Left ventricle myocardium inferior (tissue), 1 donor: Measurements from ENCODE around the gene MEF2D. TPM values are rescaled to one million over a fixed set of nuclear protein-coding genes. Genes with fewer than 3 reads are reported as not detected.

Experiments used
- DNase-seq: peaks from one replicate; pipeline ENCODE4 v3.0.0-alpha.2; 2020
- H3K27ac ChIP-seq: fragments of 200-600 bp; replicated peaks from 2 replicates; pipeline ENCODE4 v1.8.0; 2021
- H3K27me3 ChIP-seq: fragments of 200-600 bp; 2 replicates; pipeline ENCODE4 v1.8.0; 2021; ENCODE audit warnings: low read depth
- H3K36me3 ChIP-seq: fragments of 200-600 bp; 2 replicates; pipeline ENCODE4 v1.8.0; 2021
- H3K4me1 ChIP-seq: fragments of 200-600 bp; 2 replicates; pipeline ENCODE4 v1.8.0; 2021
- H3K4me3 ChIP-seq: fragments of 200-600 bp; 2 replicates; pipeline ENCODE4 v1.8.0; 2021; ENCODE audit warnings: mild to moderate bottlenecking, moderate library complexity
- H3K9me3 ChIP-seq: fragments of 200-600 bp; replicated peaks from 2 replicates; pipeline ENCODE4 v1.8.0; 2021
- intact Hi-C: fragments of 100-400 bp; cut with micrococcal nuclease; formaldehyde crosslinking; loops from one replicate; pipeline ENCODE4 v1.11.0; 2022
- total RNA-seq: library from RNA; stranded (reverse); fragmentation: NEBNext Ultra II Directional; extraction: Animal tissue kit (Norgen Biotek cat#: 25700); gene quantifications from one replicate; pipeline ENCODE4 v1.2.1, GENCODE V29; 2021
- TF ChIP-seq, protein P1 (sequence below): fragments of 200-600 bp; IDR thresholded peaks from 2 replicates; pipeline ENCODE4 v1.8.0; 2021; ENCODE audit warnings: antibody characterized with exemption, mild to moderate bottlenecking, borderline replicate concordance
- donor health status: DM: no; HTN: yes; CAD: no; lungs with severe emphysema.

MEF2D gene
- total RNA-seq, 1 donor from 2014 or later = 96.8 TPM

DNA sequence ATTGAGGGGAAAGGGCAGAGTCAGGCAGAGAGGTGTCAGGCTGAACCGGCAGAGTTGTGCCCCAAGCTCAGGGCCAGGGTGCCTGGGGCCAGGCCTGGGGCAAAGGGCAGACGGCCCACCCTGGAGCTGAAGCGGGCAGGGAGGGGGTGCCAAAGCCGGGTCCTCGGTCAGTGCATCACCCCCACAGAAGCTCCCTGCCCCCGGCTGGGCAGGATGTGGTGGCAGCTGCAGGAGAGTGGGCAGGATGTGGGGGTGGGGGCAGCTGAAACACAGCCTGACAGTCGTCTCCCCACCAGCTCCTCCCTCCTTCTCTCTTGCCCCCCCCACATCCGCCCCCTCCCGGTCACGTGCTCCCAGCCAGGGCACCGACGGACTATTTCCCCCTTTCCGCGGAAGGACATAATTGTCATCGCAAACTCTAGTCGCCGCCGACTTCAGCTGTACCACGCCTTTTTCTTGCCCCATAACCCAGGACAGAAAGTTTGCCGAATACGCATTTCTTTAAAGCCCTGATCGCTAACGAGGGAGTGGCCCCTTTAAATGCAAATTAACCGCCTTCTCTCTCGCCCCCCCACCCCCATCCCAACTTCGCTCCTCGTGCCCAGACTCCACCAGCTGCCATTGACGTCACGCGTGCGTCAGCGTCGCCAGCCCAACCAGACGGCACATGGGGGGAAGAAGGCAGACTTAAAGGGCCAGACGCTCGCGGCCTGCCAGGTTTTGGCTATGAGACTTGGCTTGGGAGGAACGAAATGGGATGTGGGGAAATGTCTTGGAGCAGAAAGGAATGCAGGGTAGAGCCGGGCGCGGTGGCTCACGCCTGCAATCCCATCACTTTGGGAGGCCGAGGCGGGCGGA is 4.5 kb upstream of the MEF2D start:
- TF ChIP-seq, protein P1, sequence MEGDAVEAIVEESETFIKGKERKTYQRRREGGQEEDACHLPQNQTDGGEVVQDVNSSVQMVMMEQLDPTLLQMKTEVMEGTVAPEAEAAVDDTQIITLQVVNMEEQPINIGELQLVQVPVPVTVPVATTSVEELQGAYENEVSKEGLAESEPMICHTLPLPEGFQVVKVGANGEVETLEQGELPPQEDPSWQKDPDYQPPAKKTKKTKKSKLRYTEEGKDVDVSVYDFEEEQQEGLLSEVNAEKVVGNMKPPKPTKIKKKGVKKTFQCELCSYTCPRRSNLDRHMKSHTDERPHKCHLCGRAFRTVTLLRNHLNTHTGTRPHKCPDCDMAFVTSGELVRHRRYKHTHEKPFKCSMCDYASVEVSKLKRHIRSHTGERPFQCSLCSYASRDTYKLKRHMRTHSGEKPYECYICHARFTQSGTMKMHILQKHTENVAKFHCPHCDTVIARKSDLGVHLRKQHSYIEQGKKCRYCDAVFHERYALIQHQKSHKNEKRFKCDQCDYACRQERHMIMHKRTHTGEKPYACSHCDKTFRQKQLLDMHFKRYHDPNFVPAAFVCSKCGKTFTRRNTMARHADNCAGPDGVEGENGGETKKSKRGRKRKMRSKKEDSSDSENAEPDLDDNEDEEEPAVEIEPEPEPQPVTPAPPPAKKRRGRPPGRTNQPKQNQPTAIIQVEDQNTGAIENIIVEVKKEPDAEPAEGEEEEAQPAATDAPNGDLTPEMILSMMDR = no peak
- Histone ChIP-seq H3K27ac (peak overlapping the region; percentile 100), H3K27me3 (no peaks in the 10 kb centered on the region), H3K36me3 (no peaks in the 10 kb centered on the region), H3K4me1 (peaks cover 85% of the 10 kb centered on the region), H3K4me3 (peak overlapping the region; percentile 98), H3K9me3 (no peaks in the 10 kb centered on the region)
- peak; percentile 100 for DNase-seq
- intact Hi-C loops = loop anchor here (10.0 kb wide), 1 partner anchor 50 kb away; no protein-coding TSS in a partner anchor

DNA sequence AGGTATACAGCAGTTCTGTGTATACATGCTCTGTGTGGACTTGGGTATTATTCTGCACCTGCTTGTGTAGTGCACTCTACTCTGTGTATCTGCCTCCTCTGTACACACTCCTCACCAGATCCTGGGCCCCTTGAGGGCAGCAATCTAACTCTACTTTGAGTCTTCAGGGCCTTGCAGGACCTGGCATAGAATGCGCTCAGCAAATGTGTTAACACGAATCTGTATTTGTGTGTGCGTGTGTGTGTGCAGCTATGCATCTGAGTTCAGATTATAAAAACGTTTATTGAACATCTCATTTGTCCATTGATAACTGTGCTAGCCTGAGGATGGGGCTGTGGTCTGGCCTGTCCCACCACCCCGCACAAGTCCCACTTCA is 3.9 kb upstream of the MEF2D start:
- no peaks in the 10 kb centered on the region for H3K36me3 ChIP-seq
- peak overlapping the region; percentile 98 for H3K4me3 ChIP-seq
- no peaks in the 10 kb centered on the region for H3K9me3 ChIP-seq
- no peaks in the 10 kb centered on the region for H3K27me3 ChIP-seq
- H3K4me1 ChIP-seq = peaks cover 85% of the 10 kb centered on the region
- intact Hi-C loops = loop anchor here (10.0 kb wide), 1 partner anchor 50 kb away; no protein-coding TSS in a partner anchor
- peak overlapping the region; percentile 100 for H3K27ac ChIP-seq
- TF ChIP-seq, protein P1 = no peak
- DNase-seq = no peak

DNA sequence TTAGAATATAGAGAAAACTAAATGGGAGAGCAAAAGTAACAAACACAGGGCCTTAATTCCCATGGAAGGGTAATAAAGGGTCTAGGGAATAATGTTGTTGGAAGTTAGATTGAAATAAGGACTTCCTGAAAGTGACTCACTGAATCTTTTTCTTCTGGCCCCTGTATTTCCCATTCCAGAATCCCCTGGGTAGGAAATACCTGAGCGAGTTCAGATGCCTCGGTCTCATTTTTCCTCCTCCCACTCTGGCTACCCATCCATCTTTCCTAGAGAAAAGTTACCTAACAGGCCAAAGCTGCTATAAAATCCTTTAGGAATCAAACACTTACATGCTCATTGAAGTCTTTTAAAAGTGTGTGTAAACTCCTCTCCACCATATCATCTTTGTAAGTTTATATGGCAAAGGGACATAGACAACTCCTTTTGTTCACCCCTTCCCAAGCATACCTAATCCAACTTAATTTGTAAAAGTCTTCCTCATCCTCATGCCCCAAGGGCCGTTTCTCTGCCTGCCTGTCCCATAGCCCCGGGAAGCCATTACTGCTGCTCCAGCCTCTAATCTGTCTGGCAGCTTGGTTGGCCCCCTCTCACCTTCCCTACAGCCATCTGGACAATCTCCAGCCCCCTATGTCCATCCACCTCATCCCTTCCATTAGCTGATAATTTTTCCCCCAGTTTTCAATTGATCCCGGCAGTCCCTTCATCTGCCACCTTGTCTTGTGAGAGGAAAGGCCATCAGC is 3.3 kb upstream of the MEF2D start:
- intact Hi-C loops = loop anchor here (10.0 kb wide), 1 partner anchor 49 kb away; no protein-coding TSS in a partner anchor
- Histone ChIP-seq H3K4me1 (peaks cover 85% of the 10 kb centered on the region), H3K9me3 (no peaks in the 10 kb centered on the region), H3K27ac (peak overlapping the region; percentile 100), H3K27me3 (no peaks in the 10 kb centered on the region), H3K4me3 (peak overlapping the region; percentile 98), H3K36me3 (no peaks in the 10 kb centered on the region)
- no peak for DNase-seq
- TF ChIP-seq, protein P1 = no peak

GRCh38 chr1:156502894-156503697 is 2.5 kb upstream of the MEF2D start:
- peak overlapping the region; percentile 98 for H3K4me3 ChIP-seq
- H3K27me3 ChIP-seq = no peaks in the 10 kb centered on the region
- no peaks in the 10 kb centered on the region for H3K9me3 ChIP-seq
- intact Hi-C loops = loop anchor here (10.0 kb wide), 1 partner anchor 48 kb away; no protein-coding TSS in a partner anchor
- TF ChIP-seq, protein P1 = no peak
- DNase-seq = peak; percentile 84
- no peaks in the 10 kb centered on the region for H3K36me3 ChIP-seq
- peaks cover 85% of the 10 kb centered on the region for H3K4me1 ChIP-seq
- peak overlapping the region; percentile 100 for H3K27ac ChIP-seq

DNA sequence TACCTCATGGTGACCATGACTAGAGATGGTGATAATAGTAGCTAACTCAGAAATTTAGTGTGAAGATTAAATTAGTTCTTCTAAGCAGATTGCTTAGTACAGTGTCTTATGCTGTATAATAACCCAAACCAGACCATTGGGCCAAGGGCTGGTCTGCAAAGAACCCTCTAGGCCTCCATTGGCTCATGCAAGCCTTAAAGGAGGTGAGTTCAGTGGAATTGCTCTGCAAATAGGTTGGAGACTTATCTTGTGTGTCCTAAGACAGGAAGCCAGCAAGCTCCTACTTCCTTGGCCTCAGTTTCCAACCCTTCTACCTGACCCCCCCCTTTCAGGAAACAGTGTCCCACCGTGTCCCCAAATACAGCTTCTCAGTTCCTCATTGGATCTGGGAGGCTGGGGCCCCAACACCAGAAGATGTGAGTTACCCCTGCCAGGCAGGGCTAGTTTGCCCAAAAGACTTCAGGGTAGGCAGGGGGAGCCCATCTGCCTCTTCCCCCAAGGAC is 1.9 kb upstream of the MEF2D start:
- DNase-seq = no peak

More for the DNA sequence above, 1.9 kb upstream of the MEF2D start:
- H3K4me3 ChIP-seq = peak overlapping the region; percentile 98
- no peaks in the 10 kb centered on the region for H3K27me3 ChIP-seq
- H3K4me1 ChIP-seq = peaks cover 88% of the 10 kb centered on the region
- TF ChIP-seq, protein P1 = no peak
- no peaks in the 10 kb centered on the region for H3K36me3 ChIP-seq
- peak overlapping the region; percentile 100 for H3K27ac ChIP-seq
- no peaks in the 10 kb centered on the region for H3K9me3 ChIP-seq
- intact Hi-C loops = loop anchor here (10.0 kb wide), 1 partner anchor 48 kb away; no protein-coding TSS in a partner anchor
